HCT116 (cell line): Measurements from ENCODE around the gene LINS1. TPM values are rescaled to one million over a fixed set of nuclear protein-coding genes. Genes with fewer than 3 reads are reported as not detected.

Experiments
- ATAC-seq: fragments of 200-7000 bp; cut with Tn5 transposase; 2 replicates; pipeline ENCODE4 v1.9.1; 2020; ENCODE audit warnings: mild to moderate bottlenecking, moderate library complexity
- BruUV-seq: library from RNA; stranded (reverse); fragments of 400-500 nt; replicated peaks from 2 replicates; lab custom pipeline; 2021; lab: Mats Ljungman, UMichigan
- CTCF ChIA-PET: fragments of 300-600 bp; sonication (Branson Sonifier 250); formaldehyde crosslinking; loops from one replicate; lab custom pipeline; 2021; ENCODE audit warnings: antibody characterized with exemption; lab: Charles Lee
- POLR2A ChIA-PET: fragments of 300-600, 350-600 bp; sonication (Branson Sonifier 250); formaldehyde crosslinking; loops from one replicate; lab custom pipeline; 2021; ENCODE audit warnings: antibody characterized with exemption; lab: Charles Lee
- RAD21 ChIA-PET, 2 experiments: fragments of 300-600 bp; sonication (Branson Sonifier 250); formaldehyde crosslinking; loops; one replicate each; lab custom pipeline; 2023; ENCODE audit warnings: low total read pairs in 2 of 2; ENCODE audit not compliant: uncharacterized antibody in 2 of 2, unreplicated experiment in 2 of 2, low non-redundant PET in 1 of 2; lab: Charles Lee
- DNase-seq: peaks from one replicate; pipeline ENCODE4 v3.0.0-alpha.2; 2010; ENCODE audit warnings: low read depth, low spot score
- H2AFZ ChIP-seq: fragments of 200-600 bp; shearing (Covaris generic), sonication (generic); 2 replicates; pipeline ENCODE4 v1.6.1; 2017; ENCODE audit warnings: low read depth, mixed run types, mixed read lengths, antibody characterized with exemption, low read length; ENCODE audit not compliant: poor library complexity, severe bottlenecking
- H3K27ac ChIP-seq: 2 replicates; pipeline ENCODE4 v1.5.1; 2012; ENCODE audit warnings: low read depth, low read length
- H3K27me3 ChIP-seq: fragments of 200-600 bp; sonication (generic); 2 replicates; pipeline ENCODE4 v1.6.1; 2016; ENCODE audit warnings: mixed run types, low read length, mixed read lengths; ENCODE audit not compliant: insufficient read depth
- H3K36me3 ChIP-seq, 2 experiments: fragments of 200-500 bp in 1 of 2; fragments of 200-600 bp in 1 of 2; sonication (Bioruptor generic) in 1 of 2; sonication (generic) in 1 of 2; 2 replicates each; pipeline versions ENCODE4 v1.5.1 to v1.6.1; 2014 to 2016; ENCODE audit warnings: low read length in 2 of 2, inconsistent platforms in 1 of 2, mixed read lengths in 1 of 2, mixed run types in 1 of 2; ENCODE audit not compliant: insufficient read depth in 2 of 2, control insufficient read depth in 1 of 2
- H3K4me1 ChIP-seq, 2 experiments: fragments of 200-600 bp in 1 of 2; sonication (generic) in 1 of 2; 2 replicates each; pipeline versions ENCODE4 v1.5.1 to v1.6.1; 2012 to 2017; ENCODE audit warnings: low read length in 2 of 2, inconsistent platforms in 1 of 2, mild to moderate bottlenecking in 1 of 2, mixed read lengths in 1 of 2, mixed run types in 1 of 2, moderate library complexity in 1 of 2; ENCODE audit not compliant: insufficient read depth in 2 of 2, control insufficient read depth in 1 of 2
- H3K4me2 ChIP-seq: fragments of 200-600 bp; sonication (generic); 2 replicates; pipeline ENCODE4 v1.6.1; 2017; ENCODE audit warnings: mixed run types, low read length, mixed read lengths
- H3K4me3 ChIP-seq, 2 experiments: fragments of 200-600 bp in 1 of 2; sonication (generic) in 1 of 2; replicated peaks in 1 of 2; 2 replicates each; pipeline ENCODE4 v1.5.1; 2011 to 2016; ENCODE audit warnings: low read length in 2 of 2, control low read depth in 1 of 2, low read depth in 1 of 2, mild to moderate bottlenecking in 1 of 2, mixed read lengths in 1 of 2, mixed run types in 1 of 2
- H3K79me2 ChIP-seq: fragments of 200-600 bp; sonication (generic); 2 replicates; pipeline ENCODE4 v1.6.1; 2017; ENCODE audit warnings: mild to moderate bottlenecking, mixed run types, low read length, moderate library complexity, mixed read lengths; ENCODE audit not compliant: insufficient read depth
- H3K9ac ChIP-seq: fragments of 200-600 bp; sonication (generic); 2 replicates; pipeline ENCODE4 v1.6.1; 2016; ENCODE audit warnings: low read length, mixed read lengths
- H3K9me2 ChIP-seq: fragments of 200-600 bp; sonication (generic), shearing (Covaris generic); 2 replicates; pipeline ENCODE4 v1.6.1; 2017; ENCODE audit warnings: mixed run types, mild to moderate bottlenecking, moderate library complexity; ENCODE audit not compliant: insufficient read depth
- H3K9me3 ChIP-seq, 2 experiments: fragments of 200-500 bp in 1 of 2; fragments of 200-600 bp in 1 of 2; sonication (Bioruptor generic) in 1 of 2; sonication (generic) in 1 of 2; 2 replicates each; pipeline ENCODE4 v1.6.1; 2014 to 2017; ENCODE audit warnings: low read length in 2 of 2, mixed read lengths in 2 of 2, inconsistent platforms in 1 of 2, low read depth in 1 of 2, mild to moderate bottlenecking in 1 of 2, mixed run types in 1 of 2, moderate library complexity in 1 of 2; ENCODE audit not compliant: control insufficient read depth in 1 of 2, insufficient read depth in 1 of 2
- H4K20me1 ChIP-seq: fragments of 200-600 bp; sonication (generic), shearing (Covaris generic); 2 replicates; pipeline ENCODE4 v1.6.1; 2017; ENCODE audit warnings: mixed run types, mild to moderate bottlenecking, moderate library complexity; ENCODE audit not compliant: insufficient read depth
- CEBPB ChIP-seq: IDR thresholded peaks from 2 replicates; pipeline ENCODE4 v1.6.1; 2012; ENCODE audit warnings: low read depth
- EGR1 ChIP-seq: IDR thresholded peaks from 2 replicates; pipeline ENCODE4 v1.6.1; 2012; ENCODE audit warnings: low read depth
- ELF1 ChIP-seq: IDR thresholded peaks from 2 replicates; pipeline ENCODE4 v1.6.1; 2012; ENCODE audit warnings: low read depth, borderline replicate concordance
- EZH2 ChIP-seq: fragments of 200-600 bp; sonication (generic); IDR thresholded peaks from 2 replicates; pipeline ENCODE4 v1.6.1; 2017; ENCODE audit warnings: antibody characterized with exemption, mixed run types
- EZH2phosphoT487 ChIP-seq: fragments of 200-600 bp; IDR thresholded peaks from 2 replicates; pipeline ENCODE4 v1.6.1; 2018; ENCODE audit warnings: antibody characterized with exemption, borderline replicate concordance
- JUND ChIP-seq: IDR thresholded peaks from 2 replicates; pipeline ENCODE4 v1.6.1; 2012
- POLR2A ChIP-seq: IDR thresholded peaks from 2 replicates; pipeline ENCODE4 v1.7.0; 2011; ENCODE audit warnings: borderline replicate concordance; ENCODE audit not compliant: insufficient read depth, insufficient read length; ENCODE audit errors: extremely low read depth
- POLR2AphosphoS5 ChIP-seq: IDR thresholded peaks from 2 replicates; pipeline ENCODE4 v1.6.1; 2011; ENCODE audit warnings: mild to moderate bottlenecking, low read depth, low read length, moderate library complexity
- RAD21 ChIP-seq: IDR thresholded peaks from 2 replicates; pipeline ENCODE4 v1.6.1; 2012; ENCODE audit warnings: low read depth, mild to moderate bottlenecking
- SIN3A ChIP-seq: IDR thresholded peaks from 2 replicates; pipeline ENCODE4 v1.6.1; 2012; ENCODE audit warnings: low read depth
- SP1 ChIP-seq: IDR thresholded peaks from 2 replicates; pipeline ENCODE4 v1.6.1; 2012; ENCODE audit warnings: low read depth
- SRF ChIP-seq: IDR thresholded peaks from 2 replicates; pipeline ENCODE4 v1.6.1; 2012; ENCODE audit warnings: low read depth
- TCF7L2 ChIP-seq: IDR thresholded peaks from 2 replicates; pipeline ENCODE4 v1.7.0; 2011; ENCODE audit warnings: borderline replicate concordance, inconsistent platforms; ENCODE audit not compliant: insufficient read depth, insufficient read length; ENCODE audit errors: extremely low read depth
- YY1 ChIP-seq: IDR thresholded peaks from 2 replicates; pipeline ENCODE4 v1.6.1; 2011; ENCODE audit warnings: low read length, low read depth, moderate library complexity, mild to moderate bottlenecking; ENCODE audit not compliant: insufficient replicate concordance; ENCODE audit errors: extremely low read depth
- ZFX ChIP-seq: fragments of 450-650 bp; IDR thresholded peaks from 2 replicates; pipeline ENCODE4 v1.6.1; 2017
- ZNF274 ChIP-seq: fragments of 200-500 bp; sonication (Bioruptor generic); IDR thresholded peaks from 2 replicates; pipeline ENCODE4 v1.6.1; 2014; ENCODE audit warnings: mild to moderate bottlenecking, low read depth, low read length, inconsistent platforms
- intact Hi-C: fragments of 100-400 bp; cut with micrococcal nuclease; formaldehyde crosslinking; loops from 2 replicates; pipeline ENCODE4 v1.10.0; 2022
- total RNA-seq: library from RNA; stranded (reverse); gene quantifications from one replicate; pipeline ENCODE4 v1.2.1, GENCODE V29; 2021; ENCODE audit not compliant: unreplicated experiment
- TF ChIP-seq, protein P1 (sequence below), 3 experiments: fragments of 200-600 bp in 1 of 3; sonication (generic) in 1 of 3; IDR thresholded peaks in 2 of 3; conservative IDR thresholded peaks in 1 of 3; 2 replicates each; pipeline ENCODE4 v1.5.1; 2012 to 2017; ENCODE audit warnings: low read depth in 2 of 3, low read length in 2 of 3, antibody characterized with exemption in 1 of 3, borderline replicate concordance in 1 of 3, control low read depth in 1 of 3, mild to moderate bottlenecking in 1 of 3, mixed read lengths in 1 of 3, mixed run types in 1 of 3, moderate library complexity in 1 of 3; ENCODE audit not compliant: insufficient read depth in 1 of 3
- TF ChIP-seq, protein P2 (sequence below): IDR thresholded peaks from 2 replicates; pipeline ENCODE4 v1.6.1; 2012
- TF ChIP-seq, protein P3 (sequence below): IDR thresholded peaks from 2 replicates; pipeline ENCODE4 v1.6.1; 2011; ENCODE audit warnings: mild to moderate bottlenecking, low read length, moderate library complexity; ENCODE audit not compliant: insufficient replicate concordance; ENCODE audit errors: extremely low read depth
- TF ChIP-seq, protein P4 (sequence below): IDR thresholded peaks from 2 replicates; pipeline ENCODE4 v1.6.1; 2012

LINS1 gene
- total RNA-seq, 1 experiment from 2014 or later = 14.7 TPM

DNA sequence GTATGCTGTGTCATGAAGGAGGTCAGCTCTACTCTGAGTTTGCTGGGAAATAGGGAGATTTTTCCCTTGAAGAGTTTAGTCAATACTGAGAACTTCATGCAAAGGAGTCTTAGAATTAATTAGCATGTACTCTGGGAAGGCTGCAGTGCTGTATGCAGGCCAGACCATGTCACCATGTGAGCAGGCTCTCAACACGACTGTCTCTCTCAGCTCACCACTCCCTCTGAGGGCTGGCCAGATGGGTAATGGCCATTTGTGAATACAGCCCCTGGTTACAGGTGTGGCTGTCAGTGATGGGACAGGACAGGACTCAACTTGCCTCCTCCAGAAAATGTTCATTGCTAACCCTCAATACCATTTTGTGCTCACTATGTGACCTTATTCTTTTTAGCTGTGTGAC is 68.1 kb downstream of the LINS1 start:
- H3K27ac ChIP-seq = no peak overlapping the region
- TF ChIP-seq TCF7L2 (no peak), EGR1 (no peak), ELF1 (no peak), SRF (no peak), JUND (no peak), POLR2AphosphoS5 (no peak), EZH2 (no peak), EZH2phosphoT487 (no peak), POLR2A (no peak), RAD21 (no peak), YY1 (no peak), SP1 (no peak), ZFX (no peak), CEBPB (no peak), SIN3A (no peak), ZNF274 (no peak)
- TF ChIP-seq, protein P1, sequence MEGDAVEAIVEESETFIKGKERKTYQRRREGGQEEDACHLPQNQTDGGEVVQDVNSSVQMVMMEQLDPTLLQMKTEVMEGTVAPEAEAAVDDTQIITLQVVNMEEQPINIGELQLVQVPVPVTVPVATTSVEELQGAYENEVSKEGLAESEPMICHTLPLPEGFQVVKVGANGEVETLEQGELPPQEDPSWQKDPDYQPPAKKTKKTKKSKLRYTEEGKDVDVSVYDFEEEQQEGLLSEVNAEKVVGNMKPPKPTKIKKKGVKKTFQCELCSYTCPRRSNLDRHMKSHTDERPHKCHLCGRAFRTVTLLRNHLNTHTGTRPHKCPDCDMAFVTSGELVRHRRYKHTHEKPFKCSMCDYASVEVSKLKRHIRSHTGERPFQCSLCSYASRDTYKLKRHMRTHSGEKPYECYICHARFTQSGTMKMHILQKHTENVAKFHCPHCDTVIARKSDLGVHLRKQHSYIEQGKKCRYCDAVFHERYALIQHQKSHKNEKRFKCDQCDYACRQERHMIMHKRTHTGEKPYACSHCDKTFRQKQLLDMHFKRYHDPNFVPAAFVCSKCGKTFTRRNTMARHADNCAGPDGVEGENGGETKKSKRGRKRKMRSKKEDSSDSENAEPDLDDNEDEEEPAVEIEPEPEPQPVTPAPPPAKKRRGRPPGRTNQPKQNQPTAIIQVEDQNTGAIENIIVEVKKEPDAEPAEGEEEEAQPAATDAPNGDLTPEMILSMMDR (IDR thresholded peaks at IDR 0.05 in 2 of 3, conservative IDR thresholded peaks at IDR 0.05 in 1 of 3; ENCODE audit: borderline replicate concordance in 1 of 3, insufficient read depth in 1 of 3, low read depth in 2 of 3, low read length in 2 of 3) = no peak
- TF ChIP-seq, protein P2, sequence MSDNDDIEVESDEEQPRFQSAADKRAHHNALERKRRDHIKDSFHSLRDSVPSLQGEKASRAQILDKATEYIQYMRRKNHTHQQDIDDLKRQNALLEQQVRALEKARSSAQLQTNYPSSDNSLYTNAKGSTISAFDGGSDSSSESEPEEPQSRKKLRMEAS = no peak
- TF ChIP-seq, protein P3, sequence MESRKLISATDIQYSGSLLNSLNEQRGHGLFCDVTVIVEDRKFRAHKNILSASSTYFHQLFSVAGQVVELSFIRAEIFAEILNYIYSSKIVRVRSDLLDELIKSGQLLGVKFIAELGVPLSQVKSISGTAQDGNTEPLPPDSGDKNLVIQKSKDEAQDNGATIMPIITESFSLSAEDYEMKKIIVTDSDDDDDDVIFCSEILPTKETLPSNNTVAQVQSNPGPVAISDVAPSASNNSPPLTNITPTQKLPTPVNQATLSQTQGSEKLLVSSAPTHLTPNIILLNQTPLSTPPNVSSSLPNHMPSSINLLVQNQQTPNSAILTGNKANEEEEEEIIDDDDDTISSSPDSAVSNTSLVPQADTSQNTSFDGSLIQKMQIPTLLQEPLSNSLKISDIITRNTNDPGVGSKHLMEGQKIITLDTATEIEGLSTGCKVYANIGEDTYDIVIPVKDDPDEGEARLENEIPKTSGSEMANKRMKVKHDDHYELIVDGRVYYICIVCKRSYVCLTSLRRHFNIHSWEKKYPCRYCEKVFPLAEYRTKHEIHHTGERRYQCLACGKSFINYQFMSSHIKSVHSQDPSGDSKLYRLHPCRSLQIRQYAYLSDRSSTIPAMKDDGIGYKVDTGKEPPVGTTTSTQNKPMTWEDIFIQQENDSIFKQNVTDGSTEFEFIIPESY = no peak
- TF ChIP-seq, protein P4, sequence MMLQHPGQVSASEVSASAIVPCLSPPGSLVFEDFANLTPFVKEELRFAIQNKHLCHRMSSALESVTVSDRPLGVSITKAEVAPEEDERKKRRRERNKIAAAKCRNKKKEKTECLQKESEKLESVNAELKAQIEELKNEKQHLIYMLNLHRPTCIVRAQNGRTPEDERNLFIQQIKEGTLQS = no peak
- TF ChIP-seq, all 23 proteins: peak for 0
- CTCF ChIA-PET = interaction anchor here (1.0 kb wide), 1 partner anchor 39 kb away, joined by 3 read pairs; no protein-coding TSS in a partner anchor
- DNase-seq = no peak
- Histone ChIP-seq H2AFZ (no peak overlapping the region), H3K4me1 (no peaks in the 10 kb centered on the region), H3K27me3 (peaks cover 52% of the 10 kb centered on the region), H3K9me3 (no peaks in the 10 kb centered on the region), H3K36me3 (no peaks in the 10 kb centered on the region), H3K79me2 (no peaks in the 10 kb centered on the region), H3K9me2 (no peaks in the 10 kb centered on the region), H4K20me1 (no peaks in the 10 kb centered on the region), H3K4me3 (no peak overlapping the region), H3K4me2 (no peak overlapping the region), H3K9ac (no peak overlapping the region)
- POLR2A ChIA-PET = no interaction called here
- BruUV-seq = no TSS peak
- intact Hi-C loops = no loop called here
- RAD21 ChIA-PET = no interaction called here
- no peak for ATAC-seq
